Muscle of arm (tissue), 14 donors: ENCODE results near the gene OSCAR. TPM values are rescaled to one million over a fixed set of nuclear protein-coding genes. Genes with fewer than 3 reads are reported as not detected.

Source experiments
- DNase-seq: peaks from one replicate; pipeline ENCODE4 v3.0.0-alpha.2; 2013
- long read RNA-seq, 11 donors: transcript quantifications; one replicate each; lab custom pipeline, GENCODE V29; 2026
- polyA plus RNA-seq, 12 donors: library from polyadenylated mRNA; unstranded; fragments of 120-200 nt; gene quantifications; one replicate each; pipeline ENCODE4 v1.2.1, GENCODE V29; 2013; ENCODE audit not compliant: insufficient read length in 12 of 12

OSCAR gene, protein sequence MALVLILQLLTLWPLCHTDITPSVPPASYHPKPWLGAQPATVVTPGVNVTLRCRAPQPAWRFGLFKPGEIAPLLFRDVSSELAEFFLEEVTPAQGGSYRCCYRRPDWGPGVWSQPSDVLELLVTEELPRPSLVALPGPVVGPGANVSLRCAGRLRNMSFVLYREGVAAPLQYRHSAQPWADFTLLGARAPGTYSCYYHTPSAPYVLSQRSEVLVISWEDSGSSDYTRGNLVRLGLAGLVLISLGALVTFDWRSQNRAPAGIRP
- 1 to 10 TPM in 1 of 12 donors, under 1 TPM in 8, not detected in 3; 0.09 to 1.5 (median 0.32) TPM for polyA plus RNA-seq
- long read RNA-seq, donor 1, result 0 reads
- long read RNA-seq, donor 2, result 0 reads
- long read RNA-seq, donor 3, result 0 reads
- long read RNA-seq, donor 4, result 0 reads
- long read RNA-seq, donor 5, result 0 reads
- long read RNA-seq, donor 6, result 0 reads
- long read RNA-seq, donor 7, result 0 reads
- long read RNA-seq, donor 8, result 0 reads
- long read RNA-seq, donor 9, partial matches to known transcripts, result 157 of 157 reads
- long read RNA-seq, donor 9, other reads (novel, unspliced or antisense), result 0 of 157 reads
- long read RNA-seq, donor 10, result 0 reads
- long read RNA-seq, donor 11, result 0 reads

DNA sequence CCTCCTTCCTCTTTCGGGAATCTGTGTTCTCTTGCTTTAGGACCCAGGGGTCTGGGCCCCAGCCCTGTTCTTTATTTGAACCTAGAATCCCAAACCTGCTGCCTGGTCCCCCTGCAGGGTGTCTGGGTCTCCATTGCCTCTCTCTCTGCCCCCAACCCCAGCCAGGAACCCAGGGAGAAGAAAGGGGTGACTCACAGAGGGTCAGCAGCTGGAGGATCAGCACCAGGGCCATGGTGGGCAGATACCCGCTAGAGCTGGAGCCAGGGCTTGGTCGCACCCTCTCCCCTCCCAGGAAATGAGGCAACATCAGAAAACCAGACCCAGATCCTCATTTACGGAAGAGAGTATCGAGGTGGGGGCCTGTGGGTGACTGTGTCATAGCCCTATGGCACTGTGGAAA is at the start of gene OSCAR:
OSCAR (minus strand) TSS at position 243 of the 400 bp plus-strand sequence; CDS start at position 232, 11 bp downstream.
- DNase-seq, result no peak

DNA sequence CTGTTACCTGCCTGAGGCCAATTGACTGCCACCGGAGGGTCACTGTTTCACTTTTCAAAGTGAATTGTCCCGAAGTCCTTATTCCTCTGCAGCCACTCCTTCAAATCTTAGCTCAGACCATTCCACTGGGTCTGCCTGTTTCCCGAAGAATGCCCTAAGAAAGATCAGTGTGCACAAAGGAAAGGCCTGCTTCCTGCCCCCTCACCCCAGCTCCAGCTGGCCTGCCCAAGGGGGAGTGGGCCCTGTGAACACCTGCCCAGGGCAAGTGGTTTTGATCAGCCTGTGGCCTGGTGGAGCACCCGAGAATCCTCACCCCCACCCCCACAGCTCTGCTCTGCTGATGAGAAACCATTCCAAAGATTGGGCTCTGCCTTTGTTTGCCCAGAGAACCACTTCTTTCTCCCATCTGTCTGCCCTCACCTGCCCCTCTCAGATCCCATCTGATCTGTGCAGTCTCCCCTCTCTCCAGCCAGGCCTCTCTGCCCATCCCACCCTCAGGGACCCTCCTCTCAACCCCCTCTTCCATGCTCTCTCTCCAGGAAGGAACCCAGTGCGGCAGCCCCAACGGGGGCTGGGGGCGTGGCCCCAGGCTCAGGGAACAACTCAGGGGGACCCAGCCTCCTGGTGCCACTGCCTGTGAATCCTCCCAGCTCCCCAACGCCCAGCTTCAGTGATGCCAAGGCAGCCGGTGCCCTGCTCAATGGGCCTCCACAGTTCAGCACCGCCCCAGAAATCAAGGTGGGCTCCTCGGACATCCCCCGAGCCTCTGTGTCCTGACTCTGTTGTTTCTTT is 48.6 kb upstream of the OSCAR start:
- DNase-seq, result no peak

DNA sequence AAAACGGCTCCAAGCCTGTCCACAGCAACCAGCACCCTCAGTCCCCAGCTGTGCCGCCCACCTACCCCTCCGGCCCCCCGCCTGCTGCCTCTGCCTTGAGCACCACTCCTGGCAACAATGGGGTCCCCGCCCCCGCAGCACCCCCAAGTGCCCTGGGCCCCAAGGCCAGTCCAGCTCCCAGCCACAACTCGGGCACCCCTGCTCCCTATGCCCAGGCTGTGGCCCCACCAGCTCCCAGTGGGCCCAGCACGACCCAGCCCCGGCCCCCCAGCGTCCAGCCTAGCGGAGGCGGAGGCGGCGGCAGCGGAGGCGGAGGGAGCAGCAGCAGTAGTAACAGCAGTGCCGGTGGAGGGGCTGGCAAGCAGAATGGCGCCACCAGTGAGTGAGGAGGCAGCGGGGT is 47.6 kb upstream of the OSCAR start:
- no peak for DNase-seq

DNA sequence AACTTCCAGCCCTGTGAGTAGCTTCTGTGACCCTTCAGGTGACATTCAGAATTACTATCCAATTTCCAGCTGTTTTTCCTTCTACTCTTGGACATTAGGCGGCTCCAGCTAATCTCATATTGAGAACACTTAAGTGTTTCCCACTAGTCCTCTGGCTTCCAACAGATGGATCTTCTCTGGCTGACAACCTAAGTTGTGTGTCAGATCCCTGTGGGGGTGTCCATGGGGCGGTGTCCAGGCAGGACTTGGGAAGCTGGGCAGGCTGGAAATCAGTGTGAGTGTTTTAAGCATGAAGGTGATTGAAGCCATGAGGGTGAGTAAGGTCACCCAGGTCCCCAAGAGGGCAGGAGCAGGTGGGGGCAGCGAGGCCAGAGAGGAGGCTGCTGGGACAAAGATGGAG is 47.1 kb upstream of the OSCAR start:
- DNase-seq, result no peak

DNA sequence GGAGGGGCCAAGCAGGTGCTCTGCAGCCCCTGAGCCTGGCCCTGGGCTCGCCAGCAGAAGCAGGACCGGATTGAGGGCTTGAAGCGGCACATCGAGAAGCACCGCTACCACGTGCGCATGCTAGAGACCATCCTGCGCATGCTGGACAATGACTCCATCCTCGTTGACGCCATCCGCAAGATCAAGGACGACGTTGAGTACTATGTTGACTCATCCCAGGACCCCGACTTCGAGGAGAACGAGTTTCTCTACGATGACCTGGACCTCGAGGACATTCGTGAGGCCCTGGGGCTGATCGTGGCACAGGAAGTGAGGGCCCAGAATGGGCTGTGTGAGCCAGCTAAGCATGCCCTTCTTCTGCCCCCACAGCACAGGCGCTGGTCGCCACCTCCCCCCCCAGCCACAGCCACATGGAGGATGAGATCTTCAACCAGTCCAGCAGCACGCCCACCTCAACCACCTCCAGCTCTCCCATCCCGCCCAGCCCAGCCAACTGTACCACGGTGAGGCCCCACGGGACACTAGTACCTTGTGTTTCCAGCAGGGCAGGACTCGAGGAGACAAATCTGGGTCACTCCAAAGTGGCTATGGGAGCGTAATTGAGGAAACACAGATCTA is 45.0 kb upstream of the OSCAR start:
- DNase-seq, result no peak

DNA sequence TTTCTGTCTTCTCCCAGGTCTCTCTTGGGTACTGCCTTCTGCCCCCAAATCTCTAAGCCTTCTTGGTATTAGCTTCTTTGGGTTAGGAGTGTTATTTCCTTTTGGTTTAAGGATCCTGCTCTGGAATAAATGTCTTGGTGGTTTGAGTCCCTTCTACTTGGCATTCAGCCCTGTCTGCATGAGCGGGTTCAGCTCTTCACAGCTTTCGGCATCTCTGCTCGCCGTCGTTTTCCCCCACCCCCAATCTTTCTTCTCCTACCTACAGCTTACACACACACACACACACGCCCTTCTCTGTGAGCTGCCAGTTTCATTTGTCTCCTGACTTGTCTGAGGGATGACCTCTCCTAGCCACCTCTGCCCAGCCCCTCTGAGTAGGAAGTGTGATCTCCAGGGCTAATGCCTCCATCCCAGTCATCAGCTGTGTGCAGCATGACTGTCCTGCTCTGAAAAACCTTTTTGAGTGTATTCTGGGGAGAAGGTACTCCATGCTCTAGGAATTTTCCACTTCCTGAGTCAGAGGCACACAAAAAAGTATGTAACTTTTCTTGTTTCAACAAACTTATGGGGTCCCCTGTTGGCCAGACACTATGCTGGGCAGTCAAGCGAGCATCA is 41.7 kb upstream of the OSCAR start:
- no peak for DNase-seq

DNA sequence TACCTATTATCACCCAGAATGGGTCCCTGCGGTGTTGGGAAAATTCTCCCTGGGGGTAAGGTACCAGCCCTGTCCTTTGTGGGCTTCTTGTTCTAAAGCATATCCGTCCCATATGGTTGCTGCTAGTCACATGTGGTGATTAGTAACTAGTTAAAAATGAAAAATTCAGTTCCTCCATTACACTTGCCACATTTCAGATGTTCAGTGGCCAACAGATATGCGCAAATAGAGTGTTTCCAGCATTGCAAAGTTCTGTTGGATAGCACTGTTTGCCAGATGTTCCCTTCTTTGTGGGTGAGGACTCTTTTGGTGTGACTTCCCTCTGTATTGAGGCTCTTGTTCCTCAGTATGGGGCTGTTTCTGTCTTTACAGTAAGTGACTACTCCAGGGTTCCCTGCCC is 40.8 kb upstream of the OSCAR start:
- no peak for DNase-seq

DNA sequence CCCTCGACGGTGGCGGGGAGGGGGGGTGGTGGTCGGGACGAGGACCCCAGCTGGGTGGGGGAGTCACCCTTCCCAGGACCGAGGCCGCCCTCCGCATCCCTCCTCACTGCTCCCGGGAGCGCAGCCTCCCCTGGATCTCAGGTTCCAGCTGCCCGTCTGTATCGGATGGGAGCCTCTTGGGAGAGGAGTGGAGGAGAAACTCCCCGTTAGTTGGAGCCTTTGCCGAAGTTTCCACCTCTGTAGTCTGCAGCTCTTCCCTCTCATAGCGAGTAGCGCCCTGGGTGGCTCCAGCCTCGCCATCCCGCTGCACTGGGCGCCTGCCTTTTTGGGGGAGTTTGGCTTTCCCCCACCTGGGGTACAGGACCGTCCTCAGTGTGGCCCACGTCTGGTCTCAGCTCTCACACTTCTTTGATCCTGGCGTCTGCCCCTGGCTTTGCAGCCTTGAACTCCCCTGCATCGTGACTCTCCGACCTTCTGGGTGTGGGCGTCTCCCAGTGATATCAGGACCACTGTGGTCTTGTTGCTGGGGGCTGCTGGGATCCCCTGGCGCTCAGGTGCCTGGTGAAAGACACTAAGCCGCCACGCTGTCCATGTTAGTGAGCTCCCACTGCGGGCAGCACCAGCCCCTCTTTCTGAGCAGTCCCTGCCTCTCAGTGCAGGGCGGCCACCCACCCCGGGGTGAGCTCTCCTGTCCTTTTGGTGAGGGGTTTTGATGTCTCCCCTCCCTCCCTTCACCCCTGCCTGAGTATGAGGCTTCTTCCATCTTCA is 38.1 kb upstream of the OSCAR start:
- DNase-seq, result no peak

DNA sequence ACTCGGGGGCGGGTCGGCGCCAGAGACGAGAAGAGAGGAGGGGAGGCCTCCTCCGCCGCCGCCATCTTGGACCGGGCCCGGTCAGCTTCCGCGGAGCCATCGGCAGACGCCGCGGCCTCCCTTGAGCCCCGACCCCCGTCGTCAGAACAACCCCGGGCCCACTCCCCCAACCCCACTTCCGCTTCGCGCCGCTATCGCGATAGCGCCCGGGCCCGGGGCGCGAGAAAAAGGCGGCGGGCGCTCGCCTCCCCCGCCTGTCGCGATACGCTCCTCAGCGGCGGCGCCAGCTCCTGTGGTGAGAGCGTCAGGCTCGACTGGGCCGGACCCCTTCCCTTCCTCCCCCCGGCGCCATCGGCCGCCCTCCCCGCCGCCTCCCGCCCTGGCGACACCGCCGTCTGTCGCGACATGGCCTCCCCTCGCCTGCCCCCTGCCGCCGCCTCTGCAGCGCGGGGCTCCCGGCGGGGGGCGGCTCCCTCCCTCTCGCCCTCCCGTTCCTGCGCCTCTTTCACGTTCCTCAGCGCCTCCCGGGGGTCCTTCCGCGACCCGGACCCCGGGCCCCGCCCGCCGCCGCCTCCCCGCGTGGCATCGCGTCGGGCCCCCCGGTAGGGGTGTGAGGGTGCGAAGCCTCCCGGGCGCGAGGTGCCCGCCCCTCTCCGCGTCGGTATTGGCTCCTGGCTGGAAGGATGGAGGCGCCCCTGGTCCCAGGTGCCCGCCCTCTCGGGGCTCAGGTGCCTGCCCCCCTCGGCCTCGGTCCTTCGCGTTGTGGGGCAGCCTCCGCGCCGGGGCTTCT is 37.3 kb upstream of the OSCAR start, which contains the start of gene CNOT3:
CNOT3 (plus strand) TSS at position 64 of the 790 bp plus-strand sequence. CDS start 5,217 bp downstream, outside the sequence.
- no peak for DNase-seq

DNA sequence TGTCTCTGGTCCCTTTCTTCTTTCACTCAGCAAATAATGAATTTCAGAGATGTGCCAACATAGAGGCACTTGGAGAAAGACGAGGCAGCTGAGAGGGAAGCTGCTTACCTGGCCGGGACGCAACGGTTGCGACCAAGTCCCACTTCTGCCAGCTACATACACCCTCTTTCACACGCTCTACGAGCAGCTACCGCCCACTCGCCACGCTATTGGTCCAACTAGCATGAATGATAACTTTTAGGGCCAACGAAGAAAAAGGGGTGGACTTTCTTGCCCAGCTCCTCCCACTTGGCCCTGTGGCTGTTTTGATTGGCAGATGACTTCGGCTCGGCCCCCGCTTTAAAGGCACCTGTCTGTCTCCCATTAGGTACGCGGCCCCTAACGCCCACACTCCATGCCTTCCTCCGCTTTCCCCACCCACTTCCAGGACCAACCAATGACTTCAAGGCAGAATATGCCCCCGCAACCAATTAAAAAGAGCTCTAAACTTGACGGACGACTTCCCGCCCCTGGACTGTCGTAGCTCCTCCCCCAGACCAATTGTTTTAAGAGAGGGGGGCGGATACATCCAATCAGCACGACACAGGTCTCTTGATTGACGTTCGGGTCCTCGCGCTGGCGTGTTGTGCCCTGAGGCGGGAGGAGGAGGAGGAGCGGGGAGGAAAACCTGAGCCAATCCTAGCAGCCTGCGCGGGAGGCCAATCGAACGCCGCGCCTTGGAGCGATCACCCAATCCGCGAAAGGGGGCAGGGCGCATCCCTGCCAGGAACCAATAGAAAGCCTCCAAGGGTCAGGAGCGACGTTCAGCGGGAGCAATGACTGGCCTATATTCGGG is 36.5 kb upstream of the OSCAR start:
- DNase-seq, result peak; percentile 100

DNA sequence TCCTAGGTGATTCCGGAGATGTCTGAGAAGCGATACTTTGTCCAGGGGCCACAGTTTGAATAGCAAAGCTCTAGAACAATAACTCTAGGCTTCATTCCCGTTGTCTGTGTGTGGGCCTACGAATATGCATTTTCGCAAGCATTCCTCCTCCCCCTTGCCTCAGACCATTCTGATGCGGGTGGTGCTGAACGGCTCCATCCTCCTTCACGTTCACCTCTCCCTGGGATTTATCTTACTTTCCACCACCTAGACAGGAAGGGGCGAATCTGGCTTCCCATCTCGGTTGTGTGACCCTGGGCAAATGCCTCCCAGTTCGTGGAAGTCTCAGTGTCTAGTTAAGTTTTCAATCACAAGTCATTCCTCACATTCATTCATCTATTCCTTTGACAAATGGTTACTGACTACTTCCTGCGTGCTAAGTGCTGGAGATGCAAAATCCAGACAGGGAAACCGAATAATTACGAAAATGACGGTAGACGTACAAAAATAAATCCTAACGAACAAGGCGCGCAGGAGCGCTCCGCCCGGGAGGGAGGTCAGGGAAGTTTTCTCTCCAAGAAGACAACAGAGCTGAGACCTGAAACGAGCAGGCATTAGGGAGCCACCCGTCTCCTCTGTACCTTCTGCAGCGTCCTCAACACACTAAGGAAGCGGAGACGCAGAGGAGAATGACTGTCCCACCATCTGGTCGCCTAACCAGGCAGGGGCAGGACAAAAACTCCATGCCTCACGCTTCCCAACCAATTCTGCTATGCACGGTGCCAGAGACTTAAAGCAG is 35.7 kb upstream of the OSCAR start:
- DNase-seq, result no peak

DNA sequence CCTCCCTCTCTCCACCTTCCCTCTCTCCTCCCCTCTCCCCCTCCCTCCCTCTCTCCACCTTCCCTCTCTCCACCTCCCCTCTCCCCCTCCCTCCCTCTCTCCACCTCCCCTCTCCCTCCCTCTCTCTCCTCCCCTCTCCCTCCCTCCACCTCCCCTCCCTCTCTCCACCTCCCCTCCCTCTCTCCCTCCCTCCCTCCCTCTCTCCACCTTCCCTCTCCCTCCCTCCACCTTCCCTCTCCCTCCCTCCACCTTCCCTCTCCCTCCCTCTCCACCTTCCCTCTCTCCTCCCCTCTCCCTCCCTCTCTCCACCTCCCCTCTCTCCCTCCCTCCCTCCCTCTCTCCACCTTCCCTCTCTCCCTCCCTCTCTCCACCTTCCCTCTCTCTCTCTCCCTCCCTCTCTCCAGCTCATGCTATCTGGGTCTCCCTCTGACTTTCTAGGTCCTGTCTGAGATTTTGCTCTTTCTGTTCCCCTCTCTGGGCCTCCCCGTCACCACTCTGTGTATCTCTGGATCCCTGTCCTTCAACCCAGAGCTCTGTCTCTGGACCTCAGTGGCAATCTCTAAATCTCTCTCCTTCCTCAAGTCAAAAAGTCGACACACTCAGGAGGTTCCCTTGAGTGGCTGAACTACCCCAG is 33.5 kb upstream of the OSCAR start:
- DNase-seq, result no peak

DNA sequence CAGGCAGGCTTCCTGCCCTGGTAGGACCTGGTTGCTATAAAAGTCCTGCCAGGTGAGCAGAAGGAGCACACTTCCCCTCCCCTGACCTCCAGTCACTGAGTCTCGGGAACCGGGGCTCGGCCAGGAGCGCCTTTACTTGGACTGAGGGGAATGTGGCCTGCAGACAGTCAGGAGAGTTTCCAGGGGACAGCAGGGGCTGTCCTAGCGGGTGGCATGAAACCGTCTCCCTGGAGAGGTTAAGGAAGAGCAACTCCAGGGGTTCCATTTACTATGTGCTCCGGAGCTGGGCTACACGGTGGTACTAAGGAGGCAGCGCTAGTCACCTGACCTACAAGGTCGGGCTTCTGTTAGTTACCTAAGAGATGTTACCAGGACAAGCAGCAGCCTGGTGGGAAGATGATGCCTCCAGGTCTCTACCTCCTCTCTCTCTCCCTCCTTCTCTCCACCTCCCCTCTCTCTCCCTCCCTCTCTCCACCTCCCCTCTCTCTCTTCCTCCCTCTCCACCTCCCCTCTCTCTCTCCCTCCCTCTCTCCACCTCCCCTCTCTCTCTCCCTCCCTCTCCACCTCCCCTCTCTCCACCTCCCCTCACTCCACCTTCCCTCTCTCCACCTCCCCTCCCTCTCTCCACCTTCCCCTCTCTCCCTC is 32.8 kb upstream of the OSCAR start:
- DNase-seq, result peak; percentile 45

DNA sequence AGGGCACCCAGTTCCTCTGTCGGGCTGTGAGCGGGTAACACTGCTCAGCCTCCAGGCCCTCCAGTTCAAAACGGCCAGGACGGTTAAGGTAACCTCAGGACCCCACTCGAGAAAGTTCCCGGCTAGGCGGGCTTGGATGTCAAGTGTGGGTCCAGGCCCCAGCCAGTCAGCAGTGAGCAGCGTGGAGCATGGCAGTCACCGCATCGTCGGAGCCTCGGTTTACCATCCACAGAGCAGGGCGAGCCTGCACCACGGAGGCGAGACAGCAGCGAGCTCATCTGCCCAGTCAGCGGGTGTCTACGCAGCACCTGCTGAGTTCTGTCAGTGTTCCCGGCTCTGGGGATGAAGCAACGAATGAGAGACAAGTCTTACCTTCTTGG is 29.0 kb upstream of the OSCAR start:
- no peak for DNase-seq

DNA sequence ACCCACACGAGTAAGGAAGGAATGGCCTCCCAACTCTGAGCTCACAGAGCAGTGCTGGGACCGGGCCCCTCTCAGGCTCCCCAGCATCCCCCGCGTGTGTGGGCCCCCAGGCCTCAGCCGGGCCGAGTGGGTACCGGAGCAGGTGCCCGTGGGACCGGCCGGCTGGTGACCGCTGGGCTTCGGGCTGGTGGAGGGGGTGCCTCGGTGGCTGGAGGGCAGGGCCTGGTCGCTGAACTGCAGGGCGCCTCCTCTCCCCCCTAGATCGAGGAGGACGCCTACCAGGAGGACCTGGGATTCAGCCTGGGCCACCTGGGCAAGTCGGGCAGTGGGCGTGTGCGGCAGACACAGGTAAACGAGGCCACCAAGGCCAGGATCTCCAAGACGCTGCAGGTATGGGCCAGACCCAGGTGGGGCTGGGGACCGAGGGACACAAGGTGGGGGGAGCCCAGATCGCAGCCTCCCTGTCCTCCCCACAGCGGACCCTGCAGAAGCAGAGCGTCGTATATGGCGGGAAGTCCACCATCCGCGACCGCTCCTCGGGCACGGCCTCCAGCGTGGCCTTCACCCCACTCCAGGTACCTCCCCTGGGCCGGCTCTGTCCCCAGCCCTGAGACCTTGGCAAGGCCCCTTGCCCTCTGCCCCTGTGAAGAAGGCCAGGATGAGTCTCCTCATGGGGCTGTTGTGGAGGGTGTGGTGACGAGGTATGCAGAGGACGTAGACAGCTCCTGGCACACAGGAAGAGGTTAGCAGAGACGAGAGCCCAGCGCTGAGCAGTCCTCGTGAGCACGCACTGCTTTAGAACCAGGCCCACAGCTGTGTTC is 28.4 kb upstream of the OSCAR start:
- no peak for DNase-seq

DNA sequence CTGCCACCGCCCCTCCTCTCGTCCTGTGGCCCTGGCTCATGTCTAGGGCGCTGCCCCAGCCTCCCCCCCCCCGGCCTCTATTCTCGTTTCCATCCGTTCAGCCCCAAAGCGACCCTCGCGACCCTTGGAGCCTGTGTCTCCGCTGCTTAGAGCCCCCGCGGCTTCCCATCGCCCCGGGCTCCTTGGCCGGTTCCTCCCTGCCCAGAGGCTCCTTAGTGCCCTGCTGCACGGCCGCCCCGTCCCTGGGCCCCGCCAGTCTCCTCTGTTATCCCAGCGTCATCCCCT is 27.8 kb upstream of the OSCAR start:
- DNase-seq, result no peak
